Measurements from ENCODE around the gene CT45A1.
"Not testable (repeated sequence)": the region's sequence is repeated elsewhere in the genome, so short reads cannot be mapped to it uniquely, and the experiment has no call there.

CT45A1 gene, protein sequence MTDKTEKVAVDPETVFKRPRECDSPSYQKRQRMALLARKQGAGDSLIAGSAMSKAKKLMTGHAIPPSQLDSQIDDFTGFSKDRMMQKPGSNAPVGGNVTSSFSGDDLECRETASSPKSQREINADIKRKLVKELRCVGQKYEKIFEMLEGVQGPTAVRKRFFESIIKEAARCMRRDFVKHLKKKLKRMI

DNA sequence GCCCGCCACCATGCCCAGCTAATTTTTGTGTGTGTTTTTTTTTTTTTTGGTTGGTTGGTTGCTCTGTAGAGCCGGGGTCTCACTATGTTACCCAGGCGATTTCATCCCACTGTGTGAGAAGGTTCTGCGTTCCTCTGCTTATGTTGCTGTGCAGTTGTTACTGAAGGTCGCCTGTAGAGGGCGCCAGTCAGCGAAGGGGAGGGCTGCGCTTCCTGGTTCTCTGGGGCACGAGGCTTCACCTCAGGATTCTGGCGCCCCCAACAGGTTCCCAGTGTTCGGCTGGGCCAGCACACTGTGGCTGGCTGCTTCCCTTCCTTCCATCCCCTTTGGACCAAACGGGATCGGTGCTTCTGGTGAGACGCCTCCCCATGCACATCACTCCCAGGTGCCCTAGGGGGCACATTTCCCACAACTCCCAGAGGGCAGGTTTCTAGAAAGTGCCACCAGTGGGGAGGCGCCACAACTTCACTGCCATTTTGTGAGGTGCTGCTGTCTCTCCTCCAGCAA, at the start of gene CT45A1:
Gene CT45A1 (plus strand): TSS at position 457 of the 507 bp plus-strand sequence. CDS start 5,302 bp downstream, outside the sequence.
- TF ChIP-seq, protein P1, sequence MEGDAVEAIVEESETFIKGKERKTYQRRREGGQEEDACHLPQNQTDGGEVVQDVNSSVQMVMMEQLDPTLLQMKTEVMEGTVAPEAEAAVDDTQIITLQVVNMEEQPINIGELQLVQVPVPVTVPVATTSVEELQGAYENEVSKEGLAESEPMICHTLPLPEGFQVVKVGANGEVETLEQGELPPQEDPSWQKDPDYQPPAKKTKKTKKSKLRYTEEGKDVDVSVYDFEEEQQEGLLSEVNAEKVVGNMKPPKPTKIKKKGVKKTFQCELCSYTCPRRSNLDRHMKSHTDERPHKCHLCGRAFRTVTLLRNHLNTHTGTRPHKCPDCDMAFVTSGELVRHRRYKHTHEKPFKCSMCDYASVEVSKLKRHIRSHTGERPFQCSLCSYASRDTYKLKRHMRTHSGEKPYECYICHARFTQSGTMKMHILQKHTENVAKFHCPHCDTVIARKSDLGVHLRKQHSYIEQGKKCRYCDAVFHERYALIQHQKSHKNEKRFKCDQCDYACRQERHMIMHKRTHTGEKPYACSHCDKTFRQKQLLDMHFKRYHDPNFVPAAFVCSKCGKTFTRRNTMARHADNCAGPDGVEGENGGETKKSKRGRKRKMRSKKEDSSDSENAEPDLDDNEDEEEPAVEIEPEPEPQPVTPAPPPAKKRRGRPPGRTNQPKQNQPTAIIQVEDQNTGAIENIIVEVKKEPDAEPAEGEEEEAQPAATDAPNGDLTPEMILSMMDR (IDR thresholded peaks at IDR 0.05; ENCODE audit: control insufficient read depth, extremely low read depth, insufficient read depth), result peak; percentile 43
- not testable (repeated sequence) for DNase-seq (ENCODE audit: low read depth); H3K4me3 ChIP-seq (ENCODE audit: low read depth, low read length)

DNA sequence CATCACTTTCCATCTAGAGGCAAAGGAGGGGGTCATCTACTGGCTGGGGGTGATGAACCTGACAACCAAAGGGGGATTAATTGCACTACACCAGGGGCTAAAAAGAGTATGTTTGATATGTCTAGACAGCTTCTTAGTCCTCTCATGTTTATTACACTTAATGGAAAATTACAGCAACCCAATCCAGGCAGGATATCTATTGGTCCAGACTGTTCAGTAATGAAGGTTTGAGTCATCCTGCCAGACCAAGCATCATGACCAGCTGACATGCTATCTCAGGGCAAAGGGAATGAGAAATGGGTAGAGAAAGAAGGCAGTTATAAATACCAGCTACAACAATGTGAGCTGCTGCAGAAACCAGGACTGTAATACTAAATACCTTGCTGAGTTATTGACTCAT, 40.5 kb upstream of the CT45A1 start:
- DNase-seq (ENCODE audit: low read depth); H3K4me3 ChIP-seq (ENCODE audit: low read depth, low read length): not testable (repeated sequence)

DNA sequence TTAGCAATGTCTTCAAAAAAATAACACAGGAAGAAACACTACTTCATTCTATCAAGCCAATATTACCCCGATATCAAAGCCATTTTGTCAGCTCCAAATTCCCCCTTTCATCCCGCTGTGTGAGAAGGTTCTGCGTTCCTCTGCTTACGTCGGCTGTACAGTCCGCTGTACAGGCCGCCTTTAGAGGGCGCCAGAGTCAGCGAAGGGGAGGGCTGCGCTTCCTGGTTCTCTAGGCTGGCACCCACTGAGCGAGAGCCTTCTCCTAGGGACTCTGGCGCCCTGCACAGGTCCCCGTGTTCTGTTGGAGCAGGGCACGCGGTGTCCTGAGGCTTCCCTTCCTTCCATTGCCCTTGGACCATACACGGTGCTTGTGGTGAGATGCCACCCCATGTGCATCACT, 25.3 kb upstream of the CT45A1 start:
- H3K4me3 ChIP-seq (ENCODE audit: low read depth, low read length), result no peak overlapping the region
- no peak for DNase-seq (ENCODE audit: low read depth)

DNA sequence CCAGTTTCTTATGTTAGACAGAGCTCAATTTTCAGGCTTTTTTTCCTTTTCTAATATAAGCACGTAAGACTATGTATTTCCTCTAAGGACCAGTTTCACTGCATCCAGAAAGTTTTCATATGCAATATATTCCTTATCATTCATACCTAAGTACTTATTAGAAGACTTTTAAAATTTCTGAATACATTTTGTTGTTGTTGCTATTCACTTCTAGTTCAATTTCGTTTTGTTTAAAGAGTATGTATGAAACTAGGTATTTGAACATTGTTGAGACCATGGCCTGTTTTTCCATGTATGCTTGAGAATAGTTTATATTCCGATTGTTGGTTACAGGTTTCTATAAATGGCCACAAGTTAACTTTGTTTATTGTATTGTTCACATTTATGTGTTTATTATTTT, 18.0 kb upstream of the CT45A1 start:
- TF ChIP-seq, protein P1 (IDR thresholded peaks at IDR 0.05; ENCODE audit: control insufficient read depth, extremely low read depth, insufficient read depth), result no peak
- no peak for DNase-seq (ENCODE audit: low read depth)
- H3K4me3 ChIP-seq (ENCODE audit: low read depth, low read length), result no peak overlapping the region

More for the DNA sequence above, 25.3 kb upstream of the CT45A1 start:
- TF ChIP-seq, protein P1 (IDR thresholded peaks at IDR 0.05; ENCODE audit: control insufficient read depth, extremely low read depth, insufficient read depth), result 0 out of 2 replicates have a peak, but pooled peaks have one; percentile 2

DNA sequence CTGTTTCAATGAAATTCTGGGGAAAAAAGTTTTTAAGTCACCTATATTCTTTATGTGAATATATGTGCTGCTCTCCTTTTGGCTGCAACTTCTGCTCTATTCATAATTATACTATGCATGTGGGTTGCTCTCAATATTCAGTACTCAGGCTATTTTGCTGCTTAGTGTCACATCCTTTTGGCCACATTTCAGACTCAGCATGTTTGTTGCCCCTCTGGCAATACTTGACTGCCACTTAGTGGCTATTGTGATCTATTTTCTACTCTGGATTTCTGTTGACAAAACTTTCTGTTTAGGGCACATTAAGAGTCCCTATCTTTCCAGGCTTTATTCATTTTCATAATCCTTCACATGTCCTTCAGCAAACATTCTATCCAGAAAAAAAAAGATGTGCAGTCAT, 15.8 kb upstream of the CT45A1 start:
- no peak overlapping the region for H3K4me3 ChIP-seq (ENCODE audit: low read depth, low read length)
- peak; percentile 4 for DNase-seq (ENCODE audit: low read depth)
- TF ChIP-seq, protein P1 (IDR thresholded peaks at IDR 0.05; ENCODE audit: control insufficient read depth, extremely low read depth, insufficient read depth), result peak; percentile 21; the same call in 1 of the 2 replicates

DNA sequence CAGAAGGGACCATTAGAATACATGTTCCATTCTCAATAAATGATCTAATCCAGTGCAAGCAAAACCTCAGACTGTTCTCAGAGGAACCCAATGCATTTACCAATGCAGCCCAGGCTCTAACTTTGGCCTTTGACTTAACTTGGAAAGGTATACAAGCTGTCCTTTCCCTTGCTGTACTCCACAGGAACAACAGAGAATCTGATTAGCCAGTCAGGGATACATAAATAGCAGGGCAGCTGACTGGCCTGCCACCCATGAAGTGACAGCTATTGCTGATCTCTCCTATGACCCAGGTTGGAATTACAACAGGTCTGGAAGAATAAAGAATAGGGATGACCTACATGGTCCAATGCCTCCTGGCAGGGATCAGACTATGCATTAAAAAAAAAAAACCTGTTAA, 14.5 kb upstream of the CT45A1 start:
- no peak for DNase-seq (ENCODE audit: low read depth)
- H3K4me3 ChIP-seq (ENCODE audit: low read depth, low read length), result no peak overlapping the region
- TF ChIP-seq, protein P1 (IDR thresholded peaks at IDR 0.05; ENCODE audit: control insufficient read depth, extremely low read depth, insufficient read depth), result no peak

DNA sequence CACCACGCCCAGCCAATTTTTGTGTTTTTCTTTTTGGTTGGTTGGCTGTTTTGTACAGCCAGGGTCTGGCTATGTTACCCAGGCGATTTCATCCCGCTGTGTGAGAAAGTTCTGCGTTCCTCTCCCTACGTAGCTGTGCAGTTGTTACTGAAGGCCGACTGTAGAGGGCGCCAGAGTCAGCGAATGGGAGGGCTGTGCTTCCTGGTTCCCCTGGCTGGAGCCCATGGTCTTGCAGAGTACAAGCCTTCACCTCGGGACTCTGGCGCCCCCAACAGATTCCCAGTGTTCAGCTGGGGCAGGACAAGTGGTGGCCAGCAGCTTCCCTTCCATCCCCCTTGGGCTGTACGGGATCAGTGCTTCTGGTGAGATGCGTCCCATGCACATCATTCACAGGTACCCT, 5.6 kb upstream of the CT45A1 start:
- DNase-seq (ENCODE audit: low read depth), result no peak
- H3K4me3 ChIP-seq (ENCODE audit: low read depth, low read length), result no peak overlapping the region
- TF ChIP-seq, protein P1 (IDR thresholded peaks at IDR 0.05; ENCODE audit: control insufficient read depth, extremely low read depth, insufficient read depth), result peak; percentile 23; the same call in 1 of the 2 replicates
